GM19099 (cell line): ENCODE measurements around the gene SDCBP2.

Source experiments
- POLR2A ChIP-seq: IDR thresholded peaks from 3 replicates; pipeline ENCODE4 v1.6.1; 2011; ENCODE audit warnings: low read depth; ENCODE audit not compliant: insufficient read length; ENCODE audit errors: extremely low read depth

SDCBP2 gene

DNA sequence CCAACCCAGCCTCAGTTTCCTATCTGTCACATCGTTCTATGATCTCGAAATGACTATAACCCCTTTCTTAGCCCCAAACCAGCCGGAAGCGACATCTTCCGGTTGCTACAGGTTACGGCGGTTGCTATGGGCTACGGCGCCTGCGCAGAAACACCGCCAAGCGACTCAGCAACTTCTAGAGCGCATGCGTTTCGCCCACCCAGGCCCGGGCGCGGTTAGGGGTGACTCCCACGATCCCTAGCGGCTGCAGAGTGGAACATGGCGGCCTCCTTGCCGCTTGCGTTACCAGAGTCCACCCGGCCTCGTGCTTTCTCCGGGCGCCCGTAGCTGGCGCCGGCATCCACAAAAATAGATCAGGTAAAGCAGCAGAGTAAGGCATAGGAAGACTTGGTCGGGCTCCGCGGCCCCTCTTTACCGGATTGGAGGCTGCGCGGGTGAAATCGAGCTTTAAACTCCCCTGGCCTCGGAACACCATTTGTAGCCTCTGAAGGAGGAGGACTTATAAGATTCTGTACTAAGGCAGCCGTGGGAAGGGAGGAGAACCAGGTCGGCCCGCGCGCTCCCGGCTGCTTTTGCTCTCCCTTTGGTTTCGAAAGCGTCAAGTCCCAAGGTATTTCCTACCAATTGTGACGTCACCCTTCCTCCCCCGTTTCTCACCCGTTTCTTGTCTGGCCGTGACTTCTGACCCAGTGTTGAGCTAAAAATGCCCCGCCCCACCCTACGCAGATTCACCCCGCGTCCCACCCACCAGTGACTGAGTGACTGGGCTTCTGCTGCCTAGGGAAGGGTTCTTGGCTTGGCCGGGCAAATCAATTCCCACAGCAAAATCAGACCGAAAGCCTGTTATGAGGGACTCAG lies 3.5 kb downstream of the SDCBP2 start:
- peak; percentile 97 for TF ChIP-seq POLR2A

DNA sequence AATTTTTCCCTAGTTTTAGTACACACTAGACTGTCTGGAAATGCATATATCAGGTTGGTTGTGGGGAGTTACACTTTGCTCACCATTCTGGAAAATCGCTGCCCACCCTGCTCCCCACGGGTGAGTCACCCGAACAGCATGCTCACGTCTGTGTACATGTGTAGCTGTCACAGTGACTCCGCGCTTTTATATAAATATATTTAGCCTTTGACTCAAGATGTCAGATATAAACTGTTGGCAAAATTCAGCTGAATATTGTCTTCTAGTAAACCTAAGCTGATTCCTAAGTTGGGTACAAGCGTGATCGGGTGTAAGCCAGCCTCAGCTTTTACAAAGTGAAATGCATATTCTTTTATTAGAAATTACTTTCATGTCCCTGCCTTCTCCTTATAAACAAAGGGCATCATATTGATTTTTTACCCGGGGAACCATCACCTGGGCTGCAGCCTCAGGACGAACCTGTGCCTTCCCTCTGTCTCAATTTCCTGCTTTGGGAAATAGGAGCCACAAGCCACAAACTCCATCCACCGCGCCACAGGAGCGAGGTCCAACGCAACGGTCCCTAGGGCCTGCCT lies 4.3 kb downstream of the SDCBP2 start:
- TF ChIP-seq POLR2A = no peak

GRCh38 chr20:1323830-1324597 lies 4.9 kb downstream of the SDCBP2 start:
- no peak for TF ChIP-seq POLR2A

DNA sequence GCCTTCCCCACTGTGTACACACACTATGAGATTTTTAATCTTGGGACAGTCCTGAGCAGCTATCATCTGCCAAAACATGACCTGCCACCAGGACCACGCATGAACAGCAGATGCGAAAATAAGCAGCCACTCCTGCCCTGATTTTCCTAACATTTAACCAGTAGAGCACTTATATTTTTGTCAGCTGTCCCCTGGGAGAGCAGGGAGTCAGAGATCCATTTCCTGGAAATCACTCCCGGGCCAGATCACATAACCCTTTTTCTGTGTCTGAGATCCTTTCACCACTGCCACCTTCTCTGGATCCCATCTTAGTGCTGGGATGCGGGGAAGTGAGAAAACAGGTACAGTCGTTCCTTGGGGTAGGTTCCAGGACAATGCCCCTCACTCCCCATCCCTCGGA lies 5.7 kb downstream of the SDCBP2 start:
- no peak for TF ChIP-seq POLR2A

DNA sequence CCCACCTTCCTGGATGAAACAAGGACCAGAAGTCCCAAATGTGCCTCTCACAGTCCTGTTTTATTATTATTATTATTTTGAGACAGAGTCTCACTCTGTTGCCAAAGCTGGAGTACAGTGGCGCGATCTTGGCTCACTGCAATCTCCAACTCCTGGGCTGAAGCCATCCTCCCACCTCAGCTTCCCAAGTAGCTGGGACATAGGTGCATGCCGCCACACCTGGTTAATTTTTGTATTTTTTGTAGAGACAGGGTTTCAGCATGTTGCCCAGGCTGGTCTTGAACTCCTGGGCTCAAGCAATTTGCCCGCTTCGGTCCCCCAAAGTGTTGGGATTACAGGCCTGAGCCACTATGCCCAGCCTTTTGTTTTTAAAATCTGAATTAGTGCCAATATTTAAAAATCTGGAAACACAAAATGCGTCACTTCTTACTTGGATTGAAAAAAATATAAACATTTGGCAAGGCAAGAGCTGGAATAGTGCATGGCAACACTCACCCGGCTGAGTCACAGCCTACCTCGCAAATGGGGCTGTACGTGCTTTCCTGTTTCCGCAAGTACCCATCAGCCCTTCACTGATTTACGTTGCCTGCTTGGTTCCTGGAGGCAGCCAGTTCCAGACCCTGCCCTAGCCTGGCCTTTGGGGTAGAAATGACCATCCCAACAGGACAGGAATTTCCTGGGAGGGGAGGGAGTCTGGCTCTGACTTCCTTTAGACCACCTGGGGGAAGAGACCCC lies 6.3 kb downstream of the SDCBP2 start:
- no peak for TF ChIP-seq POLR2A

- no peak for TF ChIP-seq POLR2A
These were observed 7.3 kb downstream of the SDCBP2 start for GRCh38 chr20:1321654-1321939.

GRCh38 chr20:1320902-1321653 lies 7.9 kb downstream of the SDCBP2 start:
- no peak for TF ChIP-seq POLR2A

GRCh38 chr20:1320016-1320415 lies 8.9 kb downstream of the SDCBP2 start:
- TF ChIP-seq POLR2A = no peak

DNA sequence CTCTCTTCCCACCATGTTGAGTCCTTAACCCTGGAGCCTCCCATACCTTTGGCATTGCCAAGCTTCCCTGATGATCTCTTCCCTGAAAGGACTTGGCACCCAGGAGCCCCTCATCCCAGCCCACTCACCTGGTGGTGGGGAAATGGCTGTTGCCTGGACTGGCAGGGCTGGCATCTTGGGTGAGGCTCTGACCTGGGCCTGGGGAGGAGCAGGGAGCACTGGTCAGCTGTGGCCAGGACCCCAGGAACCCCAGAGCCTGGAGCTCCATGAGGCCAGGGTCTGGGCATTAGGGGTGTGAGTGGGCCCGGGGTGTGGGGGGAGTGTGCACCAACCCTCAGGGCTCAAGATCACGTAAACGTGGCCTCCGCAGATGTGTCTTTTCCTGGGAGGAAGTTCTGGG lies 9.5 kb downstream of the SDCBP2 start:
- no peak for TF ChIP-seq POLR2A

GRCh38 chr20:1319051-1319450 lies 9.9 kb downstream of the SDCBP2 start:
- no peak for TF ChIP-seq POLR2A

GRCh38 chr20:1317545-1318255 lies 11.2 kb downstream of the SDCBP2 start:
- no peak for TF ChIP-seq POLR2A

DNA sequence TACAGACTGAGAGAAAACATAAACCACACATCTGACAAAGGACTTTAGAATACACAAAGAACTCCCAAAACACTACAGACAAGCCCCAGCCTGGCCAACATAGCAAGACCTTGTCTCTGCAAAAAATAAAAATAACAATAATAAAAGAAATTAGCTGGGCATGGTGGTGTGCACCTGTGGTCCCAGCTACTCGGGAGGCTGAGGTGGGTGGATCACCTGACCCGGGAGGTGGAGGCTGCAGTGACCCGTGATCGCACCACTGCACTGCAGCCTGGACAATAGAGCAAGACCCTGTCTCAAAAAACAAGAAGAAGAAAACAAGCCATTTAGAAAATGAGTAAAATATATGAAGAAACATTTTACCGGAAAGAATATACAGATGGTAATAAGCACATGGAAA lies 13.1 kb downstream of the SDCBP2 start:
- TF ChIP-seq POLR2A = no peak

- no peak for TF ChIP-seq POLR2A
These were observed 15.5 kb downstream of the SDCBP2 start for GRCh38 chr20:1313236-1313964.
